GM19023 (cell line): ENCODE measurements around the gene C10orf143.
"Not testable (repeated sequence)": the region's sequence is repeated elsewhere in the genome, so short reads cannot be mapped to it uniquely, and the experiment has no call there.

Source experiments
- ATAC-seq: cut with Tn5 transposase; IDR thresholded peaks from one replicate; pipeline ENCODE4 v1.9.1; 2021; ENCODE audit warnings: mild to moderate bottlenecking, moderate library complexity; ENCODE audit not compliant: unreplicated experiment

Gene C10orf143

GRCh38 chr10:130038019-130038555 is 72.5 kb downstream of the C10orf143 start:
- no peak for ATAC-seq

GRCh38 chr10:130037169-130037661 is 73.4 kb downstream of the C10orf143 start:
- ATAC-seq = no peak

- ATAC-seq = no peak
Observed at GRCh38 chr10:130036296-130037065, 74.1 kb downstream of the C10orf143 start.

GRCh38 chr10:130029209-130029608 is 81.4 kb downstream of the C10orf143 start:
- no peak for ATAC-seq

- ATAC-seq = no peak
Observed at GRCh38 chr10:130028465-130028819, 82.2 kb downstream of the C10orf143 start.

GRCh38 chr10:130027716-130028464 is 82.7 kb downstream of the C10orf143 start:
- no peak for ATAC-seq

GRCh38 chr10:130026670-130027456 is 83.8 kb downstream of the C10orf143 start:
- no peak for ATAC-seq

- ATAC-seq = no peak
Observed at GRCh38 chr10:130025811-130026485, 84.7 kb downstream of the C10orf143 start.

- no peak for ATAC-seq
Observed at GRCh38 chr10:130025326-130025725, 85.3 kb downstream of the C10orf143 start.

GRCh38 chr10:130024779-130025325 is 85.8 kb downstream of the C10orf143 start:
- no peak for ATAC-seq

- not testable (repeated sequence) for ATAC-seq
Observed at GRCh38 chr10:130024326-130024725, 86.3 kb downstream of the C10orf143 start.

- ATAC-seq = no peak
Observed at GRCh38 chr10:130023454-130024230, 87.0 kb downstream of the C10orf143 start.

GRCh38 chr10:130022511-130023299 is 87.9 kb downstream of the C10orf143 start:
- ATAC-seq = no peak

GRCh38 chr10:130022086-130022485 is 88.5 kb downstream of the C10orf143 start:
- no peak for ATAC-seq

- no peak for ATAC-seq
Observed at GRCh38 chr10:130021383-130021950, 89.2 kb downstream of the C10orf143 start.

GRCh38 chr10:130020651-130021382 is 89.8 kb downstream of the C10orf143 start:
- ATAC-seq = no peak

- no peak for ATAC-seq
Observed at GRCh38 chr10:130018730-130019185, 91.9 kb downstream of the C10orf143 start.
